Left lung (tissue), 10 donors: ENCODE measurements around the gene UPB1. TPM values are rescaled to one million over a fixed set of nuclear protein-coding genes. Genes with fewer than 3 reads are reported as not detected.
A peak's percentile ranks its signal among the peaks of the same experiment; 100 is the strongest.

Experiments
- ATAC-seq: fragments of 200-7000 bp; cut with Tn5 transposase; one replicate; pipeline ENCODE4 v1.9.1; 2020; ENCODE audit warnings: moderate library complexity
- DNase-seq, 4 donors: peaks; one replicate each; pipeline ENCODE4 v3.0.0-alpha.2; 2013 to 2020
- H3K27ac ChIP-seq, 2 donors: fragments of 200-600 bp; sonication (generic) in 1 of 2; one replicate each; pipeline versions ENCODE4 v1.5.0 to v1.8.0; 2020 to 2021
- H3K27me3 ChIP-seq, 2 donors: fragments of 200-600 bp; sonication (generic) in 1 of 2; one replicate each; pipeline versions ENCODE4 v1.5.0 to v1.8.0; 2020 to 2021
- H3K36me3 ChIP-seq, 2 donors: fragments of 200-600 bp; sonication (generic) in 1 of 2; one replicate each; pipeline versions ENCODE4 v1.5.0 to v1.8.0; 2020 to 2021
- H3K4me1 ChIP-seq, 2 donors: fragments of 200-600 bp; one replicate each; pipeline ENCODE4 v1.8.0; 2021
- H3K4me3 ChIP-seq, 2 donors: fragments of 200-600 bp; sonication (generic) in 1 of 2; one replicate each; pipeline versions ENCODE4 v1.5.0 to v1.8.0; 2020 to 2021; ENCODE audit warnings: mild to moderate bottlenecking in 1 of 2
- H3K9me3 ChIP-seq, 2 donors: fragments of 200-600 bp; sonication (generic) in 1 of 2; one replicate each; pipeline versions ENCODE4 v1.5.0 to v1.8.0; 2020 to 2021
- CTCF ChIP-seq, 2 donors: fragments of 200-600 bp; sonication (generic) in 1 of 2; IDR thresholded peaks; one replicate each; pipeline versions ENCODE4 v1.5.0 to v1.8.0; 2021; ENCODE audit warnings: antibody characterized with exemption in 2 of 2
- intact Hi-C, 2 donors: fragments of 100-400 bp; cut with DNase I; formaldehyde crosslinking; loops; one replicate each; pipeline versions ENCODE4 v1.11.2 to v1.14.2; 2022
- polyA plus RNA-seq, 6 donors: library from polyadenylated mRNA; unstranded; fragments of 120-200 nt; gene quantifications; one replicate each; pipeline ENCODE4 v1.2.1, GENCODE V29; 2013; ENCODE audit not compliant: insufficient read length in 6 of 6
- total RNA-seq, 2 donors: library from RNA; stranded (reverse); fragmentation: NEBNext Ultra II Directional; extraction: Animal tissue kit (Norgen Biotek cat#: 25700); gene quantifications; one replicate each; pipeline ENCODE4 v1.2.1, GENCODE V29; 2021
- donor health status: DM: no; HTN: yes; CAD: no.
- donor health status: DM: no; HTN: no; CAD: no.

Gene UPB1
- total and polyA plus RNA-seq, 8 donors, result 0.50 to 2.3 (median 1.8) TPM

DNA sequence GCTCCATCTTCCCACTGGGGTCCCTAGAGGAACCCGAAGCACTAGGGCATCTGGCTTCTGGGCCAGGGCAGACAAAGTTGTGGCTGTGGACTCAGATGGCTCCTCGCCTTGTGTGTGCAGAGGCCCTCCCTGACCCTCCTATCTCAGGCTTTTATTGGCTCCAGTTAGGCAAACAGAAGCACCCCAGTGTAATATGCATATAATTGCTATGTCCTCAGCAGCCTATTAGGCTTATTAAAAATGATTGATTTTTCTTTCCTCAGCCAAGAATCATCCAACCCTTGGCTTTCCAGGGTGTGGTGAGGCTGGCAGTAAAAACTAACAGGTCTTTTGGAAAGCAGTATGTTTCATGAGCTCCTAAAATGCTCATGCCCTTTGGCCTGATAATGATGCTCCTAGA lies 22.3 kb downstream of the UPB1 start:
- ATAC-seq (no peak), DNase-seq (no peak)
- H3K27me3 ChIP-seq, result no peaks in the 10 kb centered on the region
- H3K27ac ChIP-seq, result no peak overlapping the region
- no peaks in the 10 kb centered on the region for H3K9me3 ChIP-seq
- intact Hi-C loops, result no loop called here
- no peak overlapping the region for H3K4me3 ChIP-seq
- H3K36me3 ChIP-seq, result no peaks in the 10 kb centered on the region
- no peak for TF ChIP-seq CTCF (IDR thresholded peaks at IDR 0.05)
- H3K4me1 ChIP-seq, result peaks cover 0 to 66% of the 10 kb centered on the region in 2 donors

DNA sequence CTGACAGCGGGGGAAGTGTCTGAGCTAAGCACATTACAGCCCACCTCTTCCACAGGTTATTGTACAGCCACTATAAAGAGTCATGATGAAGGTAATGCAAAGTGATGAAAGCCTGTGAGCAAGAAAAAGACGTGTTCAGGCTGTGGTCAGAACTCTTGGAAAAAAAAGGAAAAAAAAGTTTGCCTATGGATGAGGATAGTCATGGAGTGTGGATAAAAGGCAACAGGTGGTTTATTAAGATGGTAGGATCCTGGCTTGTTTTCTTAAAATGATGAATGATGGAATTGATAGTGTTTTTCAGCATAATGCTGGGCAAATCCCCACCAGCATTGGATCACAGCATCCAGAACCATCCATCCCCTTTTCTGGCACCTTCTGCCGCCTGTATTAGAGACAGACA lies 23.1 kb downstream of the UPB1 start:
- peaks cover 0 to 58% of the 10 kb centered on the region in 2 donors for H3K4me1 ChIP-seq
- no peaks in the 10 kb centered on the region for H3K9me3 ChIP-seq
- no peak overlapping the region for H3K4me3 ChIP-seq
- H3K27me3 ChIP-seq, result no peaks in the 10 kb centered on the region
- TF ChIP-seq CTCF (IDR thresholded peaks at IDR 0.05), result no peak
- no peaks in the 10 kb centered on the region for H3K36me3 ChIP-seq
- intact Hi-C loops, result no loop called here
- ATAC-seq (no peak), DNase-seq (no peak)
- H3K27ac ChIP-seq, result no peak overlapping the region

GRCh38 chr22:24518771-24519485 lies 23.8 kb downstream of the UPB1 start:
- H3K9me3 ChIP-seq, result no peaks in the 10 kb centered on the region
- ATAC-seq, result no peak
- intact Hi-C loops, result no loop called here
- TF ChIP-seq CTCF (IDR thresholded peaks at IDR 0.05), result no peak
- peaks cover 0 to 57% of the 10 kb centered on the region in 2 donors for H3K4me1 ChIP-seq
- H3K27me3 ChIP-seq, result no peaks in the 10 kb centered on the region
- no peaks in the 10 kb centered on the region for H3K36me3 ChIP-seq
- H3K4me3 ChIP-seq, result no peak overlapping the region
- no peak for DNase-seq
- no peak overlapping the region for H3K27ac ChIP-seq

GRCh38 chr22:24519496-24519895 lies 24.4 kb downstream of the UPB1 start:
- no peak for ATAC-seq
- Histone ChIP-seq H3K4me3 (no peak overlapping the region), H3K27me3 (no peaks in the 10 kb centered on the region), H3K9me3 (no peaks in the 10 kb centered on the region), H3K4me1 (peaks cover 0 to 57% of the 10 kb centered on the region in 2 donors), H3K27ac (no peak overlapping the region), H3K36me3 (no peaks in the 10 kb centered on the region)
- TF ChIP-seq CTCF (IDR thresholded peaks at IDR 0.05), result no peak
- intact Hi-C loops, result no loop called here
- no peak for DNase-seq

DNA sequence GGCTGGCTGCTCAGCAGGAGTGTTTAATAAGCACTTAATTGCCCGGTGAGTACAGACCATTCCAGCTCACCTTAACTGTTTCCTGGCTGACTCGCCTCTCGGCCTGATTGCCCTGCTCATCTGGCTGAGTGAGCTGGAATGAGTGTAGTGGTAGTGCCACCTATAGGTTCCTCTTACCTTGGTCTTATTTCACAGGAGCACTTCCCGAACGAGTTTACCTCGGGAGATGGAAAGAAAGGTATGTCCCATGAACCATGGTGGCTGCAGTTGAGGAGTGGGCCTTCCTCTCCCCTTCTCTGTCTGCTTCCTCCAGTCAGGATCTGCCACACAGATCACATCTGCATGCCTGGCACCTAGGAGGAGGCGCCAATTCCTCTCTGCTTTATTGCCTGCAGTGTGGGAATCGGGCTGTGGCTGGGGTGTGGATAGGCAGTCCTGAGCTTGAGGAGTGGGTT lies 26.7 kb downstream of the UPB1 start:
- no peaks in the 10 kb centered on the region for H3K9me3 ChIP-seq
- TF ChIP-seq CTCF (IDR thresholded peaks at IDR 0.05), result peak; percentile 19 to 43
- H3K27me3 ChIP-seq, result no peaks in the 10 kb centered on the region
- intact Hi-C loops, result no loop called here
- peaks cover 4 to 52% of the 10 kb centered on the region in 2 donors for H3K4me1 ChIP-seq
- DNase-seq, result peak in 2 of 4 donors; percentile 78 to 81
- no peaks in the 10 kb centered on the region for H3K36me3 ChIP-seq
- peak overlapping the region in 1 of 2 donors; percentile 23 for H3K27ac ChIP-seq
- no peak overlapping the region for H3K4me3 ChIP-seq
- peak; percentile 96 for ATAC-seq
